T-helper 1 cell treated with Interleukin-12 subunit alpha and Interleukin-12 subunit beta and Interleukin-4 antibody, amounts not matched to agents 30 μg/mL and 1 μg/mL, for 36 hours (primary cell): ENCODE data around the gene SIGLEC1.

Experiments
- H3K27ac Mint-ChIP-seq: one replicate; pipeline ENCODE4 v1.8.0; 2021; ENCODE audit warnings: mild to moderate bottlenecking, mixed read lengths
- H3K27me3 Mint-ChIP-seq: one replicate; pipeline ENCODE4 v1.8.0; 2021; ENCODE audit warnings: low read depth, mixed read lengths
- H3K36me3 Mint-ChIP-seq: one replicate; pipeline ENCODE4 v1.8.0; 2021; ENCODE audit warnings: low read depth, mixed read lengths
- H3K4me1 Mint-ChIP-seq: one replicate; pipeline ENCODE4 v1.8.0; 2021; ENCODE audit warnings: low read depth, mixed read lengths
- H3K4me3 Mint-ChIP-seq: one replicate; pipeline ENCODE4 v1.8.0; 2021; ENCODE audit warnings: mild to moderate bottlenecking, moderate library complexity, mixed read lengths
- H3K9me3 Mint-ChIP-seq: one replicate; pipeline ENCODE4 v1.8.0; 2021; ENCODE audit warnings: mixed read lengths

SIGLEC1 gene

GRCh38 chr20:3724356-3724755, 12.0 kb upstream of the SIGLEC1 start:
- no peaks in the 10 kb centered on the region for H3K9me3 Mint-ChIP-seq
- peaks cover 50% of the 10 kb centered on the region for H3K27me3 Mint-ChIP-seq
- no peaks in the 10 kb centered on the region for H3K36me3 Mint-ChIP-seq
- H3K4me3 Mint-ChIP-seq, result no peak overlapping the region
- H3K27ac Mint-ChIP-seq, result no peak overlapping the region
- H3K4me1 Mint-ChIP-seq, result peaks cover 1% of the 10 kb centered on the region

GRCh38 chr20:3723284-3723683, 10.9 kb upstream of the SIGLEC1 start:
- Mint-ChIP-seq H3K36me3 (no peaks in the 10 kb centered on the region), H3K4me1 (peaks cover 1% of the 10 kb centered on the region), H3K27ac (no peak overlapping the region), H3K27me3 (peaks cover 47% of the 10 kb centered on the region), H3K4me3 (no peak overlapping the region), H3K9me3 (no peaks in the 10 kb centered on the region)

GRCh38 chr20:3721912-3722311, 9.5 kb upstream of the SIGLEC1 start:
- Mint-ChIP-seq H3K4me3 (no peak overlapping the region), H3K27me3 (peaks cover 34% of the 10 kb centered on the region), H3K27ac (no peak overlapping the region), H3K9me3 (no peaks in the 10 kb centered on the region), H3K36me3 (no peaks in the 10 kb centered on the region), H3K4me1 (peaks cover 1% of the 10 kb centered on the region)

- no peak overlapping the region for H3K27ac Mint-ChIP-seq
- peaks cover 1% of the 10 kb centered on the region for H3K4me1 Mint-ChIP-seq
- H3K9me3 Mint-ChIP-seq, result no peaks in the 10 kb centered on the region
- H3K36me3 Mint-ChIP-seq, result no peaks in the 10 kb centered on the region
- H3K27me3 Mint-ChIP-seq, result peaks cover 33% of the 10 kb centered on the region
- no peak overlapping the region for H3K4me3 Mint-ChIP-seq
Measured at GRCh38 chr20:3720626-3721025, 8.2 kb upstream of the SIGLEC1 start.

GRCh38 chr20:3720068-3720467, 7.7 kb upstream of the SIGLEC1 start:
- Mint-ChIP-seq H3K4me1 (peaks cover 1% of the 10 kb centered on the region), H3K36me3 (no peaks in the 10 kb centered on the region), H3K4me3 (no peak overlapping the region), H3K27me3 (peaks cover 33% of the 10 kb centered on the region), H3K9me3 (no peaks in the 10 kb centered on the region), H3K27ac (no peak overlapping the region)

GRCh38 chr20:3719046-3719445, 6.6 kb upstream of the SIGLEC1 start:
- Mint-ChIP-seq H3K4me3 (no peak overlapping the region), H3K36me3 (no peaks in the 10 kb centered on the region), H3K27ac (no peak overlapping the region), H3K9me3 (no peaks in the 10 kb centered on the region), H3K27me3 (peaks cover 30% of the 10 kb centered on the region), H3K4me1 (peaks cover 1% of the 10 kb centered on the region)

GRCh38 chr20:3716195-3716834, 3.9 kb upstream of the SIGLEC1 start:
- Mint-ChIP-seq H3K4me1 (peaks cover 1% of the 10 kb centered on the region), H3K27ac (no peak overlapping the region), H3K9me3 (no peaks in the 10 kb centered on the region), H3K27me3 (peaks cover 19% of the 10 kb centered on the region), H3K36me3 (no peaks in the 10 kb centered on the region), H3K4me3 (no peak overlapping the region)

- Mint-ChIP-seq H3K4me3 (no peak overlapping the region), H3K27ac (no peak overlapping the region), H3K9me3 (no peaks in the 10 kb centered on the region), H3K27me3 (no peaks in the 10 kb centered on the region), H3K36me3 (no peaks in the 10 kb centered on the region), H3K4me1 (no peaks in the 10 kb centered on the region)
Measured at GRCh38 chr20:3714092-3714491, 1.7 kb upstream of the SIGLEC1 start.

GRCh38 chr20:3711484-3711941, 887 bp downstream of the SIGLEC1 start:
- Mint-ChIP-seq H3K36me3 (no peaks in the 10 kb centered on the region), H3K27ac (no peak overlapping the region), H3K4me1 (no peaks in the 10 kb centered on the region)

GRCh38 chr20:3710703-3711483, 1.5 kb downstream of the SIGLEC1 start:
- H3K4me3 Mint-ChIP-seq, result no peak overlapping the region

More at GRCh38 chr20:3711484-3711941, 887 bp downstream of the SIGLEC1 start:
- Mint-ChIP-seq H3K27me3 (no peaks in the 10 kb centered on the region), H3K9me3 (no peaks in the 10 kb centered on the region), H3K4me3 (no peak overlapping the region)

GRCh38 chr20:3710011-3710466, 2.4 kb downstream of the SIGLEC1 start:
- no peak overlapping the region for H3K4me3 Mint-ChIP-seq
- no peaks in the 10 kb centered on the region for H3K27me3 Mint-ChIP-seq
- H3K27ac Mint-ChIP-seq, result no peak overlapping the region
- H3K9me3 Mint-ChIP-seq, result no peaks in the 10 kb centered on the region
- no peaks in the 10 kb centered on the region for H3K4me1 Mint-ChIP-seq
- no peaks in the 10 kb centered on the region for H3K36me3 Mint-ChIP-seq

More at GRCh38 chr20:3710703-3711483, 1.5 kb downstream of the SIGLEC1 start:
- H3K27ac Mint-ChIP-seq, result no peak overlapping the region
- no peaks in the 10 kb centered on the region for H3K27me3 Mint-ChIP-seq
- no peaks in the 10 kb centered on the region for H3K4me1 Mint-ChIP-seq
- no peaks in the 10 kb centered on the region for H3K36me3 Mint-ChIP-seq
- no peaks in the 10 kb centered on the region for H3K9me3 Mint-ChIP-seq

GRCh38 chr20:3707508-3707899, 4.9 kb downstream of the SIGLEC1 start:
- Mint-ChIP-seq H3K4me1 (no peaks in the 10 kb centered on the region), H3K27me3 (no peaks in the 10 kb centered on the region), H3K27ac (no peak overlapping the region), H3K4me3 (no peak overlapping the region), H3K36me3 (no peaks in the 10 kb centered on the region), H3K9me3 (no peaks in the 10 kb centered on the region)

GRCh38 chr20:3706774-3707507, 5.5 kb downstream of the SIGLEC1 start:
- Mint-ChIP-seq H3K4me1 (no peaks in the 10 kb centered on the region), H3K4me3 (no peak overlapping the region), H3K36me3 (no peaks in the 10 kb centered on the region), H3K27ac (no peak overlapping the region), H3K9me3 (no peaks in the 10 kb centered on the region), H3K27me3 (no peaks in the 10 kb centered on the region)

GRCh38 chr20:3705970-3706739, 6.2 kb downstream of the SIGLEC1 start:
- Mint-ChIP-seq H3K4me3 (no peak overlapping the region), H3K36me3 (no peaks in the 10 kb centered on the region), H3K27ac (no peak overlapping the region), H3K27me3 (no peaks in the 10 kb centered on the region), H3K9me3 (no peaks in the 10 kb centered on the region), H3K4me1 (no peaks in the 10 kb centered on the region)
